AG08395 (cell line): Measurements from ENCODE around the gene FAH.

Experiments used
- DNase-seq: peaks from one replicate; pipeline ENCODE4 v3.0.0; 2012; ENCODE audit warnings: mixed read lengths, low spot score

Gene FAH

DNA sequence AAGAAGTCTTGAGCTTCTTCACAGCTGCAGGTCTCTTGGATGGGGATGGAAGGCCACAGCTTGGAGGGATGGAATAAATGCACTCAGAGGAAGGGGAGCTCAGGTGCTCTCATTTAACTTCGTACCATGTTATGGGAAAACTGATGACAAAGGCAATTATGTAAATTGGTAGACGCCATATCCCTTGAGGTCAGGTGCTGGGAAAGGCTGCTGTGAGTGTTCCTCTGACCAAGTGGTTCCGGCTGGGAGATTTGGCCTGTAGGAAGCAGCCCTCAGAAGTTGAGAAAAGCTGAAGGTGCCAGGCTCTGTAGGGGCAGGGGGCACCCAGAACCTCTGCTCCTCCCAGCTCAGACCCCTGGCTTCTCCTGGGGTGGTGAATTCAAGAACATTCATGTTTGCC is 47.1 kb downstream of the FAH start:
- no peak for DNase-seq

DNA sequence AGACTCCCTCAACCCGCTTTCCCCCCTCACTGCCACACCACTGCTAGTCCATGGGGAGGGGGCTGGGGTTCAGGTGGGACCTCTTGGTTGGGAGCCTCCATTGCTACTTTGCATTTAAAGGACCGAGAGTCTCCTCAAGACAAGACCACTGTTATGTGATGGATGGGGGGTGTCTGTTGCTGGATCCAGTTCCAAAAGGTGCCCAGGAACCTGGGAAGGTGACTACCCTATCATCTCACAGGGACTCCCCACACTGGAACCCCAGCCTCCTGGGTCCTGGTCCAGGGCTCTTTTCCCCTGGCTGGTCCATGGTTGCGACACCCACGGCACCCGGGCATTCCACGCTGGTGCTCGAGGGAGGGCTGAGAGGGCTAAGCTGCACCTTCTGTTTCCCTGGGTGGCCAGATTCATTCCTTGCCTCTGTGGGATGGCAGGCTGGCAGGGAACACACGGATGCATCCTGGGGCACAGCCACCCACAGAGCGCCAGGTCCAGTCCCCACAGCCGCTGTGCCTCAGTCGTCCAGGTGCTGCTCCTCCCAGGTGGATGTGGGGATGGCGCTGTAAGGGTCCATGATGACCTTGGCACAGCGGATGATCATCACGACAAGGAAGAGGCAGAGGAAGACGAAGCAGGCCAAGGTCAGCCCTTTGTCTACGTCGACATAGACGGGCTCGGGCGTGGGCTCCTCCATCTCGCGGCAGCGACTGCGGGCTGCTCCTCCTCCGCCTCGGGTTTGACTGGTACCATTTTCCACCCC is 48.6 kb downstream of the FAH start:
- DNase-seq = no peak

DNA sequence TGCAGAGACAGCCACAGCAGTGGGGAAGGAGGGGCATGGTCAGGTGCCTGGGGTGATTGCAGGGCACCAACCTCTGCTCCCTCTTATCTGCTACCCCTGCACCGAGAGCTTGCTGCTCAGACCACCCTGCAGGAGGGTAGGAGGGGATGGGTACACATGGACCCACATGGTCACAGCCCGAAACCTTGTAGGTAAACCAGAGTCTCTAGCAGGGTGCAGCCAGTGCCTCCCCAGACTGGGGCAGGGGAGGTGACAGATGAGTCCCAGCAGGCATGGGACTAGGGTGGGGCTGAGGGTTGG is 49.2 kb downstream of the FAH start:
- DNase-seq = no peak

DNA sequence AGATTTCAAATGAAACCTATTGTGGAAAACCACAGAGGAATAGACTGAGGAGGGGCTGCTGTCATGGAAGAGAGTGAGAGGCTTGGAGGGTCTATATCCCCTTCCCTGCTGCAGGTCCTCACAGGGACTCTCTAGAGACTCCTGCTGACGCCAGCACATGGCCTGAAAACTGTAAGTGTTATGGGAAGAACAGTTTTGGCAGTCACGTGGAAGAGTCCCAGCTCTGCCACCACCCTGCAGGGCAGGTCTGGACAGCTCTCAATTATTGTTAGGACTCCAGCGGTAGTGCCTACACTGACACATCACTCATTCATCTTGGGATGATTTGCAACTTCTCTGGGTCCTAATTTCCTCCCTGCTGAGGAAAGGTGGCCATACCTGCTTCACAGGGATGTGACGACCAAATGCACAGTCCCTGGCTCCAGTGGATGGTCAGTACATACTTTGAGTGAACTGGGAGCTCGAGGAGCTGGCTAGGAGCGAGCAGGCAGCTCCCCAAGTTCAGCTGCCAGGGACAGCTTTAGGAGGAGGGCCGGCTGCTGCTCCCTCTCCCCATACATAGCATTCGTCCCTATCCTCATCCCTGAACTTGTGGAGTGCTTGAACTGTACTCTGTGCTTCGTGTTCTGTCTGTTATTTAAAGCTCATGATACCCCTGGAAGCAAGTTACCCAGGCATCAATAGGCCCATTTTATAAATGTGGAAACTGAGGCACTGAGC is 50.0 kb downstream of the FAH start:
- DNase-seq = no peak

DNA sequence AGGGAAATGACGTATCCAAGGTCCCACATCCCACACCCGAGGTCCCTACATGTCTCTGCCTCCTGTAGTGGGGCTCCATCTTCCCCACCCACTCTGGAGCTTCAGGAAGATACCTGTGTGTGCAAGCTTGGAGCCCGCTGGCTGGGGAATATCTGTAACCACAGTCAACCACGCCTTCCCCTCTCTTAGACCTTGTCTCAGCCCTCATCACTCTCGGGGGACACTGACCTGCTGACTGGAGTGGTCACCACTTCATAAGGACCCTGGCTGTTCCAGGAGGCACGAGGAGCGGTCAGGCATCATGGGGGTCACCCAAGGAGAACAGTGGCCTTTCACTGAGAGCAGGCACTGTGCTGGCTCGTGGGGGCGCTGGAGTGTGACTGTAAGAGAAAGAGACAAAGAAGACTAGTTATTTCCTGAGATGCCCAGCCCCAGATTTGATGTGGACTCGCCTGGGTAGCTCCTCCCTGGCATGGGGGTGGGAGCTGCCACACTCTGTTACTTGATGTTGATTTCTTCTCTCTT is 50.6 kb downstream of the FAH start:
- DNase-seq = no peak

DNA sequence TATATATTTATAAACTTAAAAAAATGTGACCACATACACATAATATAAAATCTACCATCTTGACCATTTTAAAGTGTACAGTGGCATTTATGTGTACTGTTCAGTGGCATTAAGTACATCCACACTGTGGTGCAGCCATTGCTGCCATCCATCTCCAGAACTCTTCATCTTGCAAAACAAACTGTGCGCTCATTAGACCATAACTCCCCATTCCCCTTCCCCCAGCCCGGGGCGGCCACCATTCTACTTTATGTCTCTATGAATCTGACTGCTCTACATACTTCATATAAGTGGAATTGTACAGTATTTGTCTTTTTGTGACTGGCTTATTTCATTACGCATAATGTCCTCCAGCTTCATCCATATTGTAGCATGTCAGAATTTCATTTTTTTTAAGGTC is 51.4 kb downstream of the FAH start:
- DNase-seq = no peak

DNA sequence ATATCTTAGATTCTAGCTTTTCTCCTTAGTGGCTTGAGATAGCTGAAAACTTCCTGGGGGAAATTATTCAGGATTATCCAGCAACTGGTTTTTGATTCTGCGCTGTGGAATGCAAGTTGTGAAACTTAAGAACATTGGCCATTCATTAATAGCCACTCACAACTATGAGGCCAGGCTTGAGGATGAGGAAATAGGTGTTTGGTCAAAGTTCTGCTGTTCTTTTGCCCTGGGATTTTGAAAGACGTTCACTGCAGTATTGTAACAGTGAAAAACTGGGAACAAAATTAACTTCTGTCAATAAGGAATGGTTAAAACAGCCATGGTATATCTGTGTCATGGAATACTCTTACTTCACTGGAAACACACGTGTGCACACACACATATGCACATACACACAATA is 55.1 kb downstream of the FAH start:
- no peak for DNase-seq

DNA sequence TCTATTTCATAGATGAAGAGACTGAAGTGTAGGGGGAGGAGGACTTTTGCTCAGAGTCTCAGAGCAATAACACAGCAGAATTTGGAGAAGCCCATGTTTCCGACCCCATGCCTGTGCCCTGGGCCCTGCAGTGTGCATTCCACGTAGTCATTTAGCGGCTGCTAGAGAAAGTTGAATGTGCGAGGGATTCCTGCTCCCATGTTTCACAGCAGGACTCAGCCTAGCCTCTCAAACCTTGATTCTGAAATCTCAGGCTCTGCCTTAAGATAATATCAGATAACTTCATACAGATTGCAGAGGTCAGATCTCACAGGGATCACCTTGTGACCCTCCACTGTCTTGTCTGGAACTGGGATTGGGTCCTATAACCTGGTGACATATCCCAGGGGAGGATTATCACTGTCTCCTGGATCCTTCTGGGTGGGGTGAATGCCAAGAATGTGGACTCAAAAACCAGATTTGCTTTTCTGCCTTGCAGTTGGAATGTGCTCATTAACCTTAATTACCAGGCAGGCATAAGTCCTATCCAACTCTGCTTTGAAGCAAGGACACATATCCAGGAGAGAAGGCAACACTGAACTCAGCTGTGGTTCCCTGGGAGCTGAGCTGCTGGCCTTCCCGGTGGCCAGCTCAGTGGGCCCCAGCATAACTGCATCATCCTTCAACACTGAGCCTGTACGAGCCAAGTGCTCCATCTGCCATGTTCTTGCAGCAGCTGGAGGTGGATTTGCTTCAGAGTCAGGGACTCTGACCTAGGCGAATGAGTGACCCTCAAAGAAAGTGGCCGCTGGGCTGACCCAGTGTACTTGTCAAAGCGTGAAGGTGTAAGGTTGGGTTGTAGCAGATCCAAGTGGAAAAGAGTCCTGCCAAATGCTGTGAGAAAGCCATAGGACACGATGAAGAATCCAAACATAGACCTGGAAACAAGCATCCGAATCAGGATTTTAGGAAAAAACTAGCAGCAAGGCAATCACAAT is 56.2 kb downstream of the FAH start:
- DNase-seq = no peak

DNA sequence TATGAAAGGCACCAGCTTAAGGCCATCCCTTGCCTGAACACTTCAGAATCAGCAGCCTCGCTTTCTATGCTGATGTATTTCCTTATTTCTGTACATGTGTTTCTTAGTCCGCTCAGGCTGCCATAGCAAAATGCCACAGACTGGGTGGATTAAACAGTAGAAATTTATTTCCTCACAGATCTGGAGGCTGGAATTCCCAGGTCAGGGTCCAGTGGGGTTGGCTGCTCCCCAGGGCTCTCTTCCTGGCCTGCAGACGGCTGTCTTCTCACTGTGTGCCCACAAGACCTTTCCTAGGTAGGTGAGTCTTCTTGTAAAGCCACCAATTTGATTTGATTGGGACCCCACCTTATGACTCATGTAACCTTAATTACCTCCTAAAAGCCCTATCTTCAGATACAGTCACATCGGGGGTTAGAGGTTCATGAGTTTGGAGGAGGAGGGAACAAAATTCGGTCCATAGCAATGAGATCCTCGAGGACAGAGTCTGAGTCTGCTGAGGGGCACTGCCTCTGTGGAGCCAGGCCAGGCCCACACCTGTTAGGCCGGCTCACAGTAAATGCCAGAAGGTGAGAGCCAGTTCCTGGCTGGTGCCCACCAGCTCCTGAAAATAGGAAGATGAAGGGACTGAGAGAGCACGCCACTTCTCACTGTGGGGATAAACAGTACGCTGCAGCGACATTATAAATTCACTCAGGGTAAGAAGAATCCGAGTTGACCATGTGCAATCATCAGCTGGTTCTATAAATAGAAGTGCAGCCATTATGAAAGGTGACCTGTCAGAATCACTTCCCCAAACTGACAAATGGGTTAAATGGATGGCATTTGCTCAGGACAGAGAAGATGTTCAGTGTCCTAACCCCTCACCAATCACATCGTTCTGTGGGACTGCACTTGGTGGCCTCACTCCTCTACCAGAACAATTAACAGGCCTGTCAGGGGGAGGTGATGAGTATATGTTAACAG is 58.1 kb downstream of the FAH start:
- no peak for DNase-seq

DNA sequence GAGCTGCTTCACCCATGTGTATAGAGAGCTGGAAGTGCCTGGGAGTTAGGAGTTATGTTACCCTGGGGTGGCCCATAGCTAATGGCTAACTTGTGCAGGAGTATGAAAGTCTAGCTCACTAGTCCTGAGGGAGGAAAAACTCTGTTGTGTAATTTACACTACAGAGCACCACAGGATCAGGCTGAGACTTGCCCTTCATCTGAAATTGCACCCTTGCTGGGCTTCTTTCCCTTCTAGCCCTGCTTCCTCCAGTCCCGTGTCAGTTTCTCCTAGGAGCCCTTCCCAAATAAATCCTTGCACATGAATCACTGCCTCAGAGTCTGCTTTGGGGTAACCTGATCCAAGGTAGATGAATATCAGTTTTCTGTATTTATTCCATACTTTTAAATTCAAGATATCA is 59.2 kb downstream of the FAH start:
- no peak for DNase-seq

DNA sequence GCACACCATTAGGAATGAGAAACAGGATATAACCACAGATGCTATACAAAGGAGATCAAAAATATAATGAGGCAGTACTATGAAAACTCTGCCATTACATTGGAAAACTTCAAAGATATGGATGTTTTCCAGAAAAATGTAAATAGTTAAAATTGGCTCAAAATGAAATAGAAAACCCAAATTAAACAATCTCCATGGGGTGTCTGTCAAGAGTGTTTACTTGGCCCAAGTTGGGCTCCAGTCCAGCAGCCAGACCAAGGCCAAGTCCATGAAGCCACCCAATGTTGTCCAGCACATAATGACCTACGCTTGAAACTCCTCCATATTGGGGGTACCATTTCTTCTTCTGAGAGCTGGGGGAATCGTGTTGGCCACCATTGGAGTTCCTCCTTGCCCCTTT is 62.1 kb downstream of the FAH start:
- DNase-seq = no peak

DNA sequence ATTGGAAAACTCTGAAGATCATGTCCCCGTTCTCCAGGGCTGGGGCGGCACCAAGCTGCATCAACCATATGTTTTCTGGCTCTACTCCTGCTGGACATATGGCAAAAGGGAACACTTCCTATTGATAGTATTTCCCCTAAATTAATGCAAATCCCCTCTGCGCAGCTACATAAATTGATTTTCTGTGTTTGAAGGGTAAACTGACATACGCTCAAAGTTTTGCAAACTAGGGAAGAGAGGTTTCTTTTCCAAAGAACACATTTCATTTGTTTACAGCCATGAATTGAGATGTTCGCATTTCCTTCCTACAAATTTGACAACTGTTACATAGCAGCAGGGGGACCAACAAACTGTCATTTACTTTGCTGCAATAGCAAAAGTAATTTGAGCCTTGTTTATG is 63.3 kb downstream of the FAH start:
- no peak for DNase-seq

DNA sequence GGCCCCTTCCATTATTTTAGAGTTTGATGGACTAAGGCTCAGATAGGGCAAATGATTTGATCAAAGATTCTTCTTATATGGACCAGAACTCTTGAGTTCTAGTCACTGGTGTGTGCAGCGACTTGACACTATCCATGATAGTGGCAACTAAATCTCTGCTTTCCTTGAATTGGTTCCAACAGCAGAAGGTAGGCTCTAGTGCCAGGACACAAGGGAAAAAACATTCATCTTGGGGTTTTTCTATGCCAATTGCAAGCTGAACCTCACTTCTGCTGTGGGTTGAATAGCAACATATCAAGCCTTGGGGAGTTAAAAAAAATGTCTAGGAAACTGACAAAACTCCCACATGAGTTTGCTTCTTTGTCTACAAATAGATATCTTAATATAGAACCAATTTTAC is 64.1 kb downstream of the FAH start:
- no peak for DNase-seq

DNA sequence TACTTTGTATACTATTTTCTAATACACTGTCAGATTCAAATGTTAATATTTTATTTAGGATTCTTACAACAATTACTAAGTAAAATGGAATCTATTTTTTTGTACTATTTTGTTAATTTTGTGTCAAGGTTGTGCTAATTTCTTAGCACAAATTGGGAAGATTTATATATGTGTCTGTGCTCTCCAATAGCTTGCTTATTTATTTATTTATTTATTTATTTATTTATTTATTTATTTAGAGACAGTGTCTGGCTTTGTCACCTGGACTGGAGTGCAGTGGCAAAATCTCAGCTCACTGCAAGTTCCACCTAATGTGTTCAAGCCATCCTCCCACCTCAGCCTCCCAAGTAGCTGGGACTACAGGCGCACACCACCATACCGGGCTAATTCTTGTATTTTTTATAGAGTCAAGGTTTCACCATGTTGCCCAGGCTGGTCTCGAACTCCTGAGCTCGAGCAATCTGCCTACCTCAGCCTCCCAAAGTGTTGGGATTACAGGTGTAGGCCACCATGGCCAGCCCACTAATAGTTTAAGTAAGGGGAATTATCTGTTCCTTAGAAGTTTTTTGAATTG is 64.6 kb downstream of the FAH start:
- DNase-seq = no peak

DNA sequence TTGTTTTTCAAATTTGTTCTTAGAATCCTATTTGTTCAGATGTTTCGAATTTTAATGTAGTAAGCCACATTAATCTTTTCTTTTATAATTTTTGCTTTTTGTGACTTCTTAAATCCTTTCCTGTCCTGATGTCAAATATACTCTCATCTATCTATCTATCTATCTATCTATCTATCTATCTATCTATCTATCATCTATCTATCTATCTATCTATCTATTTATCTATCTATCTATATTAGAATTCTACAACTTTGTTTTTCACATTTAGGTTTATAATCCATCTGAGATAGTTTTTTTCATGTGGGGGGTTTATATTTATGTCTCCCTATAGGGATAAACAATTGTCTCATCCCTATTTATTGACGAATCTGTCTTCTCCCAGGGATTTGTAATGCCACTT is 67.2 kb downstream of the FAH start:
- no peak for DNase-seq

DNA sequence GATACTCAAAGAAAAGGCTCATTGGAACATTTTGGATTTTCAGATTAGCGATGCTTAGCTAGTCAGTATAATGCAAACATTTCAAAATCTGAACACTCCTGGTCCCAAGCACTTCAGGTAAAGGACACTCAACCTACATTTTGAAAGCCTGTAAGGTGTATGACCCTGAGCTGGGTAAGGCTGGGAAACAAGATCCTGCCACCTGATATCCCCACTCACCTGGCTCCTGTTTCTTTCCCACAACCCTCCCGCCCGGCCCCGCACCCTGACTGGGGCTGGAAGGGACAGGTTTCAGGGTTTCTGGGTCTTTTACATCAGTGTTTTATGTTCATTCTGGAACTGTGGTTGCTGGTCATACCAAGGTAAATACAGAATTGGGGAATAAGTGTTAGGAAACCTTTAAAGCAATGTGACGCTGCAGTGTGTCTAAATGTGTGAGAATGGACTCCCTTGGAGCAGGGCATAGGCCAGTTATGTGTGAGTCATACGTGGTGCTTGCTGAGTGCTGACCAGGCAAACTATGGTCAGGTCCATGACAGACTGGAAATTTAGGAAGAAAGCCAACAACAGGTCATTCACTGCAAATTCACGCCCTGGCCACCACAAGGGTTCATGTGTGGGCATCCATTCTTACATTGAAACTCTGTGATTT is 76.3 kb downstream of the FAH start:
- peak; percentile 15 for DNase-seq

DNA sequence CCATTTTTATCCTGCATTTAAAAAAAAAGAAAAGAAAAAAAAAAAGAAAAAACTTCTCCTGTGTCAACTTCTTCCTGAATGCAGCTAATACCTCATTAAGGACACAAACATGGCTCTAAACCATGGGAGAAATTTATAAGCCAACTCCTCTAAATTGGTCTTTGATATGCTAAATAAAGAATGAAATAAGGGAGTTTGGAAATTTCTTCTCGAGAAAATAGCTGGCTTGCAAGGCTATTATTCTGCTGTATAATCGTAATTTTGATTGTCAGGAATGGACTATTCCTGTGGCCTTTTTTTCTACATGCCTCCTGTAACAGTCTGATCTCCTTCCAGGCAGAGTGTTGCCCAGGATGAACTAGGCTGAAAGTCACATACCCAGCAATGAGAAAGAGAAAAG is 78.6 kb downstream of the FAH start:
- no peak for DNase-seq

DNA sequence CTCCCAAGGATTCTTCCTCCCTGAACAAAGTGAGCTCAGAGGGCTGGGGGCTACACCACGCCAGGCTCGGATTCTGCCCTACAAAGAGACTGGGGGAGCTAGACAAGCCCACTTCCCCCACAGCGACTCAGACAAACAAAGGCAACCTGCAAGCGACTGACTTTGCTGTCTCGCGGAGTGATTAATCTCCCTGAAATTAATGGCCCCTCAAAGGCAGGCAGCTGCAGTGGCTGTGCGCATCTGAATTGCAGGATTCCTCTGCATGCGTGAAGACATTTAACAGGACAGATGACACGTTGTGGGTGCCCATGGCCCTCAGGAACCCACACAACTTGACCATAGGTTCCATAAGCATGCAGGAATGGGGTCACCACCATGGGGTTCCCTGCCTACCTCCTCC is 80.8 kb downstream of the FAH start:
- DNase-seq = no peak

DNA sequence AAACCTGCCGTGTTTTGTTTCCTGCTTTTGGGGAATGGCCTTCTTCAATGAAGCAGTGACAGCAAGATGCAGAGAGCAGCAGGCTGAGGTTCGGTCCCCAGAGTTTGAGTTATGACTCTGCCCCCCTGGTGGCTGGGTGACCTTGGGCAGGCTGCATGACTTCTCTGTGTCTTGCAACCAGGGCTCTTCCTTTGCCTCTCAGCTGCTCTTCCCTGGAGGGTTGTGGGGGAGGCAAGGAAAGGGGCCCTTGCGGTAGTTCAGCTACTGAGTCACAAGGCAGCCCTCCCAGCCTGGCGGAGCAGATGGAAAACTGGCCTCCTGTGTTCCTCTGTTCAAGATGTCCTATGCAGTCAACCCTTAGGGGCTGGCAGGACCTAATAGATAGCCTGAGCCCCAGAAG is 82.1 kb downstream of the FAH start:
- DNase-seq = peak; percentile 70
